Measurements from ENCODE around the gene CYTH3. TPM values are rescaled to one million over a fixed set of nuclear protein-coding genes. Genes with fewer than 3 reads are reported as not detected.
A peak's percentile ranks its signal among the peaks of the same experiment; 100 is the strongest.

CYTH3 gene
- polyA plus RNA-seq, 2 of the 4 experiments (the other 2 are of a cell fraction) = 18.6 to 24.2 TPM

DNA sequence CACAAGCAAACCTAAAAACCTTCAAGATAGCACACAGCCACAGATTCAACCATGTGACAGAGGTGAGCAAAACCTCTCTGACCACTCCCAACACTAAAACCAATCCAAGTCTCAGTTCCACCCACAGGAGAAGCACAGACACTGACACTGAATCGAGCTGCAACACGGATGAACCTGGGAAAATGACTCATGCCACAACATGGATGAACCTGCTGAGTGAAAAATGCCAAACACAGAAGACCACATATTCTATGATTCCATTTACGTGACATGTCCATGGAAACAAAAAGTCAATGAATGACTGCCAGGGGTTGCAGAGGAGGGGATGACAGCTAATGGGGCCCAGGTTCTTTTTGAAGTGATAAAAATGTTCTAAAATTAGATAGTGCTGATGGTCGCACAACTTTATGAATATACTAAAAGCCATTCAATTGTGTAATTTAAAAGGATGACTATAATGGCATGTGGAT, 22.0 kb downstream of the CYTH3 start (continued):
- no peak for TF ChIP-seq BHLHE40 (IDR thresholded peaks at IDR 0.05; ENCODE audit: low read depth, low read length)

DNA sequence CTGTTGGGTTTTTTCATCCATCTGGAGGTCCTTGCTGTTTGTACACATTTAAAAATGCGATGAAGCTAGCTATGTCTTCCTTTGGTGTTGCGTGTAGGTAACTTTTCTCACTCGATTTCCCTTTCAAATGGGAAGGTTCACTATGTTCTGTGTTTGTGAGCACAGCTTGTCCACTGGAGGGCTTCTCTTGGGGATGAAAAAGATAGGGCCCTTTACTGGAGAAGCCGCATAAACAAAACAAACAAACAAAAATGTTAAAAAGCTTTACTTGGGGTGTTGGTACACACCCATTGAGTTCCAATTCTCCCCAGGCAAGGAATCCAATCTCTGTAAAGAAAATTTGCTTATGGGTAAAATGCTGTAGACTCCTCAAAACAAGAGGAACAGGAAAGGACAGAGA, 23.4 kb downstream of the CYTH3 start:
- no peak overlapping the region for H3K4me3 ChIP-seq
- no peaks in the 10 kb centered on the region for H3K9me3 ChIP-seq
- DNase-seq (ENCODE audit: low read depth in 1 of 2, low spot score in 1 of 2) (no peak), FAIRE-seq (no peak), ATAC-seq (peak; percentile 48 to 52; a peak in 4 of 6 replicates)
- ChIA-PET CTCF (interaction anchor here (0.5 to 1.8 kb wide), 5 partner anchors 11 to 96 kb away, joined by 3 to 11 read pairs (median 4); no protein-coding TSS in a partner anchor), POLR2A (no interaction called here)
- 87% methylated on average over 4 of the region's 4 CpGs for WGBS (ENCODE audit: missing lambda C conversion rate)
- H3K4me2 ChIP-seq = peak overlapping the region; percentile 37; the same call in 2 of the 3 replicates
- TF ChIP-seq RAD21 (conservative IDR thresholded peaks at IDR 0.05 in 1 of 2, IDR thresholded peaks at IDR 0.05 in 1 of 2) (no peak), CTCF (IDR thresholded peaks at IDR 0.05) (0 out of 3 replicates have a peak, but pooled peaks have one; percentile 8), SMC3 (IDR thresholded peaks at IDR 0.05) (0 out of 3 replicates have a peak, but pooled peaks have one; percentile 10), ELK1 (IDR thresholded peaks at IDR 0.05; ENCODE audit: low read depth, low read length) (no peak)
- peak overlapping the region; percentile 27 to 40; a peak in 4 of 6 replicates for H3K27ac ChIP-seq
- H3K4me1 ChIP-seq = peaks cover 29% of the 10 kb centered on the region

DNA sequence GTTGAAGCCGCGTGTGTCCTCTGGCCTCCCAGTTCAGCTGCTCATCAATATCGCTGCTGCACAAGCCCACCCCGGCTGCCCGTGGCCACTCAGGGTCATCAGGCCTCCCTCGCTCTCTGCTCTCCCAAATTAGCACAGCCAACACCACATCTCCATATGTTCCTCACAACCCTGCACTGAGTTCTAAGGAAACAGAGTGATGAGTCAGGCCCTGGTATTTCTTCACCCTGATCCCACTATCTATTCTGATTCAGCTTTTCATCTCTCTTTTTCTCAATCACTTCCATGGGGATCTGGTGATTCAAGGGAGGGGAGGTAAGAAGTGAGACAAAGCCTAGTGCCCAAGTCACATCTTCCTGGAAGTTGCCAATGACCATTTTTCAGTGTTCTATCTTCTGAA, 23.8 kb downstream of the CYTH3 start:
- CTCF ChIA-PET = interaction anchor here (0.5 to 2.6 kb wide), 7 partner anchors 8 to 95 kb away, joined by 3 to 11 read pairs (median 4); no protein-coding TSS in a partner anchor

GRCh38 chr7:6246251-6246917, 26.0 kb downstream of the CYTH3 start:
- H3K4me1 ChIP-seq = peaks cover 29% of the 10 kb centered on the region
- H3K9me3 ChIP-seq = no peaks in the 10 kb centered on the region
- FAIRE-seq = peak; percentile 63
- ChIA-PET POLR2A (no interaction called here), CTCF (interaction anchor here (0.8 to 2.6 kb wide), 5 partner anchors 10 to 249 kb away, joined by 4 to 8 read pairs (median 7); no protein-coding TSS in a partner anchor)
- TF ChIP-seq RNF2 (IDR thresholded peaks at IDR 0.05; ENCODE audit: borderline replicate concordance, low read depth) = no peak
- no peak for TF ChIP-seq SMC3 (IDR thresholded peaks at IDR 0.05)
- TF ChIP-seq MYC (IDR thresholded peaks at IDR 0.05; ENCODE audit: borderline replicate concordance, low read length) = no peak
- no peak for TF ChIP-seq MAZ (IDR thresholded peaks at IDR 0.05; ENCODE audit: borderline replicate concordance, low read depth, low read length)
- TF ChIP-seq HOXA7 (CRISPR knock-in tag; IDR thresholded peaks at IDR 0.05) = no peak
- TF ChIP-seq HEYL (CRISPR knock-in tag; IDR thresholded peaks at IDR 0.05) = no peak
- TF ChIP-seq CBX2 (IDR thresholded peaks at IDR 0.05; ENCODE audit: borderline replicate concordance, low read depth) = no peak
- TF ChIP-seq HES2 (IDR thresholded peaks at IDR 0.05) = no peak
- TF ChIP-seq HOXB13 (CRISPR knock-in tag; IDR thresholded peaks at IDR 0.05; ENCODE audit: low read depth) = no peak
- ATAC-seq = no peak
- no peak overlapping the region for H3K27ac ChIP-seq
- DNase-seq (ENCODE audit: low read depth in 1 of 2, low spot score in 1 of 2) = no peak
- H3K4me2 ChIP-seq = peak overlapping the region; percentile 28; the same call in 1 of the 3 replicates
- H3K4me3 ChIP-seq = no peak overlapping the region
- 92% methylated on average over 8 of the region's 8 CpGs for WGBS (ENCODE audit: missing lambda C conversion rate)

More for the DNA sequence above, 23.8 kb downstream of the CYTH3 start:
- peak overlapping the region; percentile 37; the same call in 2 of the 3 replicates for H3K4me2 ChIP-seq
- no peak for DNase-seq (ENCODE audit: low read depth in 1 of 2, low spot score in 1 of 2)
- POLR2A ChIA-PET = no interaction called here
- peaks cover 29% of the 10 kb centered on the region for H3K4me1 ChIP-seq
- no peak for FAIRE-seq
- no peak overlapping the region for H3K4me3 ChIP-seq
- TF ChIP-seq HOXB13 (CRISPR knock-in tag; IDR thresholded peaks at IDR 0.05; ENCODE audit: low read depth) = no peak
- TF ChIP-seq MAFK (IDR thresholded peaks at IDR 0.05; ENCODE audit: partially characterized antibody) = peak; percentile 37
- TF ChIP-seq FOSL2 (IDR thresholded peaks at IDR 0.05) = peak; percentile 31; the same call in 1 of the 2 replicates
- TF ChIP-seq FOSL2 (CRISPR knock-in tag; IDR thresholded peaks at IDR 0.05) = peak; percentile 50; the same call in 1 of the 2 replicates
- no peak for TF ChIP-seq PHF8 (IDR thresholded peaks at IDR 0.05; ENCODE audit: borderline replicate concordance, low read depth)
- TF ChIP-seq CEBPB (IDR thresholded peaks at IDR 0.05) = peak; percentile 23; a peak in 2 of 4 replicates
- TF ChIP-seq ZSCAN20 (CRISPR knock-in tag; IDR thresholded peaks at IDR 0.05) = no peak
- 90% methylated on average over 5 of the region's 6 CpGs for WGBS (ENCODE audit: missing lambda C conversion rate)
- H3K27ac ChIP-seq = peak overlapping the region; percentile 27 to 56; a peak in 4 of 6 replicates
- H3K9me3 ChIP-seq = no peaks in the 10 kb centered on the region
- ATAC-seq = peak; percentile 85 to 86

Data from A549 (cell line).